ENCODE data around the gene RAB43. TPM values are rescaled to one million over a fixed set of nuclear protein-coding genes. Genes with fewer than 3 reads are reported as not detected.
"Not testable (repeated sequence)": the region's sequence is repeated elsewhere in the genome, so short reads cannot be mapped to it uniquely, and the experiment has no call there.

Gene RAB43
- 10 to 100 TPM; 26.1 to 49.7 TPM for total RNA-seq

- H3K4me3 Mint-ChIP-seq, result peak within 1 kb of the TSS; percentile 99
- peaks cover 45% of the 10 kb centered on the region for H3K36me3 Mint-ChIP-seq (ENCODE audit: low read depth)
- no peaks in the 10 kb centered on the region for H3K9me3 Mint-ChIP-seq
- H3K27ac Mint-ChIP-seq, result peak within 1 kb of the TSS; percentile 97
- peak; percentile 37 for ATAC-seq (replicated peaks)
- no peaks in the 10 kb centered on the region for H3K27me3 Mint-ChIP-seq
- H3K4me1 Mint-ChIP-seq, result peaks cover 26% of the 10 kb centered on the region
Observed at GRCh38 chr3:129121792-129122411, at the start of gene RAB43. TSS of gene RAB43 (minus strand) at chr3:129121804. CDS start at chr3:129121489, 315 bp downstream.

GRCh38 chr3:129166579-129167332, 45.2 kb upstream of the RAB43 start:
- H3K27me3 Mint-ChIP-seq, result no peaks in the 10 kb centered on the region
- peaks cover 67% of the 10 kb centered on the region for H3K36me3 Mint-ChIP-seq (ENCODE audit: low read depth)
- peaks cover 6% of the 10 kb centered on the region for H3K4me1 Mint-ChIP-seq
- ATAC-seq (replicated peaks), result no peak
- H3K27ac Mint-ChIP-seq, result no peak overlapping the region
- H3K9me3 Mint-ChIP-seq, result no peaks in the 10 kb centered on the region
- H3K4me3 Mint-ChIP-seq, result no peak overlapping the region

GRCh38 chr3:129165594-129165993, 44.0 kb upstream of the RAB43 start:
- H3K36me3 Mint-ChIP-seq (ENCODE audit: low read depth), result peaks cover 63% of the 10 kb centered on the region
- not testable (repeated sequence) for H3K4me3 Mint-ChIP-seq, H3K9me3 Mint-ChIP-seq

GRCh38 chr3:129164500-129164899, 42.9 kb upstream of the RAB43 start:
- H3K4me1 Mint-ChIP-seq, result peaks cover 14% of the 10 kb centered on the region
- no peak overlapping the region for H3K27ac Mint-ChIP-seq
- no peak for ATAC-seq (replicated peaks)
- no peak overlapping the region for H3K4me3 Mint-ChIP-seq
- no peaks in the 10 kb centered on the region for H3K27me3 Mint-ChIP-seq
- no peaks in the 10 kb centered on the region for H3K9me3 Mint-ChIP-seq
- H3K36me3 Mint-ChIP-seq (ENCODE audit: low read depth), result peaks cover 63% of the 10 kb centered on the region

More at GRCh38 chr3:129165594-129165993, 44.0 kb upstream of the RAB43 start:
- H3K27ac Mint-ChIP-seq; ATAC-seq (replicated peaks); H3K27me3 Mint-ChIP-seq; H3K4me1 Mint-ChIP-seq: not testable (repeated sequence)

GRCh38 chr3:129162729-129163579, 41.4 kb upstream of the RAB43 start:
- Mint-ChIP-seq H3K27me3 (no peaks in the 10 kb centered on the region), H3K4me1 (peaks cover 19% of the 10 kb centered on the region), H3K36me3 (ENCODE audit: low read depth) (peaks cover 65% of the 10 kb centered on the region), H3K4me3 (peak overlapping the region; percentile 95), H3K9me3 (no peaks in the 10 kb centered on the region), H3K27ac (peak overlapping the region; percentile 99)
- no peak for ATAC-seq (replicated peaks)

- Mint-ChIP-seq H3K36me3 (ENCODE audit: low read depth) (peaks cover 65% of the 10 kb centered on the region), H3K27ac (peak overlapping the region; percentile 99), H3K4me1 (peaks cover 19% of the 10 kb centered on the region), H3K4me3 (peak overlapping the region; percentile 95), H3K27me3 (no peaks in the 10 kb centered on the region), H3K9me3 (no peaks in the 10 kb centered on the region)
- ATAC-seq (replicated peaks), result no peak
Observed at GRCh38 chr3:129161860-129162271, 40.3 kb upstream of the RAB43 start.

GRCh38 chr3:129160891-129161859, 39.6 kb upstream of the RAB43 start, which contains the start of gene ISY1:
TSS of gene ISY1 (minus strand) at chr3:129161063. CDS start at chr3:129160975, 88 bp downstream.
- H3K36me3 Mint-ChIP-seq (ENCODE audit: low read depth), result peaks cover 65% of the 10 kb centered on the region
- peak; percentile 92 for ATAC-seq (replicated peaks)
- H3K4me1 Mint-ChIP-seq, result peaks cover 19% of the 10 kb centered on the region
- no peaks in the 10 kb centered on the region for H3K27me3 Mint-ChIP-seq
- H3K27ac Mint-ChIP-seq, result peak within 1 kb of the TSS; percentile 99
- H3K9me3 Mint-ChIP-seq, result no peaks in the 10 kb centered on the region
- peak within 1 kb of the TSS; percentile 95 for H3K4me3 Mint-ChIP-seq

GRCh38 chr3:129144786-129145185, 23.2 kb upstream of the RAB43 start:
- H3K4me3 Mint-ChIP-seq, result no peak overlapping the region
- peaks cover 82% of the 10 kb centered on the region for H3K36me3 Mint-ChIP-seq (ENCODE audit: low read depth)
- H3K27me3 Mint-ChIP-seq, result no peaks in the 10 kb centered on the region
- ATAC-seq (replicated peaks), result no peak
- no peaks in the 10 kb centered on the region for H3K9me3 Mint-ChIP-seq
- no peak overlapping the region for H3K27ac Mint-ChIP-seq
- no peaks in the 10 kb centered on the region for H3K4me1 Mint-ChIP-seq

- H3K27ac Mint-ChIP-seq; H3K4me3 Mint-ChIP-seq; ATAC-seq (replicated peaks); H3K9me3 Mint-ChIP-seq; H3K4me1 Mint-ChIP-seq; H3K27me3 Mint-ChIP-seq: not testable (repeated sequence)
- peaks cover 86% of the 10 kb centered on the region for H3K36me3 Mint-ChIP-seq (ENCODE audit: low read depth)
Observed at GRCh38 chr3:129141011-129141410, 19.4 kb upstream of the RAB43 start.

- H3K27me3 Mint-ChIP-seq, result no peaks in the 10 kb centered on the region
- H3K36me3 Mint-ChIP-seq (ENCODE audit: low read depth), result peaks cover 86% of the 10 kb centered on the region
- no peaks in the 10 kb centered on the region for H3K4me1 Mint-ChIP-seq
- no peak overlapping the region for H3K4me3 Mint-ChIP-seq
- no peak overlapping the region for H3K27ac Mint-ChIP-seq
- H3K9me3 Mint-ChIP-seq, result no peaks in the 10 kb centered on the region
- ATAC-seq (replicated peaks), result no peak
Observed at GRCh38 chr3:129139911-129140310, 18.3 kb upstream of the RAB43 start.

- H3K27me3 Mint-ChIP-seq; H3K27ac Mint-ChIP-seq; H3K9me3 Mint-ChIP-seq; H3K4me3 Mint-ChIP-seq; H3K4me1 Mint-ChIP-seq; ATAC-seq (replicated peaks): not testable (repeated sequence)
- peaks cover 92% of the 10 kb centered on the region for H3K36me3 Mint-ChIP-seq (ENCODE audit: low read depth)
Observed at GRCh38 chr3:129136275-129136674, 14.7 kb upstream of the RAB43 start.

GRCh38 chr3:129132097-129132866, 10.7 kb upstream of the RAB43 start:
- H3K27me3 Mint-ChIP-seq, result no peaks in the 10 kb centered on the region
- H3K4me1 Mint-ChIP-seq, result peaks cover 5% of the 10 kb centered on the region
- H3K9me3 Mint-ChIP-seq, result no peaks in the 10 kb centered on the region
- H3K36me3 Mint-ChIP-seq (ENCODE audit: low read depth), result peaks cover 94% of the 10 kb centered on the region
- ATAC-seq (replicated peaks), result no peak
- peak overlapping the region; percentile 56 for H3K27ac Mint-ChIP-seq
- H3K4me3 Mint-ChIP-seq, result no peak overlapping the region

- no peak overlapping the region for H3K27ac Mint-ChIP-seq
- H3K27me3 Mint-ChIP-seq, result no peaks in the 10 kb centered on the region
- peaks cover 92% of the 10 kb centered on the region for H3K36me3 Mint-ChIP-seq (ENCODE audit: low read depth)
- no peaks in the 10 kb centered on the region for H3K9me3 Mint-ChIP-seq
- no peak for ATAC-seq (replicated peaks)
- H3K4me1 Mint-ChIP-seq, result peaks cover 5% of the 10 kb centered on the region
- H3K4me3 Mint-ChIP-seq, result no peak overlapping the region
Observed at GRCh38 chr3:129131465-129132088, 10.0 kb upstream of the RAB43 start.
